Kidney (tissue), 14 donors: Measurements from ENCODE around the gene VAV2. TPM values are rescaled to one million over a fixed set of nuclear protein-coding genes. Genes with fewer than 3 reads are reported as not detected.
A peak's percentile ranks its signal among the peaks of the same experiment; 100 is the strongest.

Experiments
- DNase-seq, 5 donors: peaks; one replicate each; pipeline ENCODE4 v3.0.0-alpha.2; 2013 to 2020
- FAIRE-seq: peaks from 2 replicates; lab custom pipeline; 2012; peaks lifted over from hg19 to GRCh38; lab: Jason Lieb, UNC
- H3K27ac ChIP-seq, 2 donors: one replicate each; pipeline ENCODE4 v1.7.0; 2013; ENCODE audit warnings: low read depth in 2 of 2, low read length in 2 of 2, inconsistent platforms in 1 of 2
- H3K27me3 ChIP-seq: one replicate; pipeline ENCODE4 v1.7.1; 2013; ENCODE audit warnings: low read length, inconsistent platforms; ENCODE audit not compliant: control insufficient read depth, insufficient read depth
- H3K36me3 ChIP-seq, 3 donors: one replicate each; pipeline versions ENCODE4 v1.7.0 to v1.7.1; 2013; ENCODE audit warnings: low read length in 3 of 3, control low read depth in 1 of 3, inconsistent platforms in 1 of 3; ENCODE audit not compliant: insufficient read depth in 3 of 3, control insufficient read depth in 2 of 3
- H3K4me1 ChIP-seq, 3 donors: one replicate each; pipeline versions ENCODE4 v1.7.0 to v1.7.1; 2013; ENCODE audit warnings: low read length in 3 of 3, inconsistent platforms in 1 of 3, low read depth in 1 of 3; ENCODE audit not compliant: control insufficient read depth in 2 of 3, insufficient read depth in 2 of 3
- H3K4me3 ChIP-seq, 3 donors: one replicate each; pipeline versions ENCODE4 v1.7.0 to v1.8.1; 2013; ENCODE audit warnings: low read length in 3 of 3, control low read depth in 1 of 3, inconsistent platforms in 1 of 3
- H3K9ac ChIP-seq, 3 donors: one replicate each; pipeline versions ENCODE4 v1.7.0 to v1.7.1; 2013; ENCODE audit warnings: low read length in 3 of 3, control low read depth in 1 of 3, inconsistent platforms in 1 of 3
- H3K9me3 ChIP-seq, 3 donors: one replicate each; pipeline versions ENCODE4 v1.7.0 to v1.7.1; 2013; ENCODE audit warnings: low read length in 3 of 3, control low read depth in 1 of 3, inconsistent platforms in 1 of 3; ENCODE audit not compliant: control insufficient read depth in 2 of 3, insufficient read depth in 1 of 3
- CTCF ChIP-seq: IDR thresholded peaks from 3 replicates; pipeline ENCODE4 v1.5.1; 2012; ENCODE audit warnings: mild to moderate bottlenecking, moderate library complexity, borderline replicate concordance; ENCODE audit not compliant: insufficient read depth; ENCODE audit errors: extremely low read depth
- intact Hi-C: fragments of 100-400 bp; cut with DNase I; formaldehyde crosslinking; loops from one replicate; pipeline ENCODE4 v1.11.1; 2022
- polyA plus RNA-seq: library from polyadenylated mRNA; stranded (reverse); fragments of 350-450 nt; fragmentation: Illumina TruSeq; extraction: RNeasy Lipid Tissue Mini Kit (QIAGEN cat#74804); gene quantifications from one replicate; pipeline ENCODE4 v1.2.3, GENCODE V29; 2014; ENCODE audit warnings: low read depth, low replicate concordance; ENCODE audit not compliant: insufficient read depth
- total RNA-seq: library from RNA; stranded (reverse); fragmentation: NEBNext Ultra II Directional; extraction: Animal tissue kit (Norgen Biotek cat#: 25700); gene quantifications from one replicate; pipeline ENCODE4 v1.2.1, GENCODE V29; 2021
- donor health status: control.
- donor health status: control.
- donor health status: control.
- donor health status: control.
- donor health status: control.
- donor health status: DM: yes; HTN: yes; CAD: no.
- donor health status: Normal renal cell carcinoma (clear cell type).

The VAV2 gene
- total and polyA plus RNA-seq, 2 donors from 2014 or later = 22.3 to 47.1 TPM

GRCh38 chr9:133734590-133735414, 257.3 kb downstream of the VAV2 start:
- FAIRE-seq (no peak), DNase-seq (peak in 2 of 5 donors; percentile 55 to 69)
- H3K9me3 ChIP-seq = no peaks in the 10 kb centered on the region
- H3K27ac ChIP-seq = no peak overlapping the region
- no peak overlapping the region for H3K9ac ChIP-seq
- H3K4me1 ChIP-seq = peaks cover 0 to 14% (median 0%) of the 10 kb centered on the region in 3 donors
- H3K36me3 ChIP-seq = no peaks in the 10 kb centered on the region
- H3K4me3 ChIP-seq = no peak overlapping the region
- no peaks in the 10 kb centered on the region for H3K27me3 ChIP-seq
- intact Hi-C loops = no loop called here
- TF ChIP-seq CTCF = no peak

- DNase-seq (peak in 1 of 5 donors; percentile 71), FAIRE-seq (no peak)
- Histone ChIP-seq H3K27ac (no peak overlapping the region), H3K27me3 (no peaks in the 10 kb centered on the region), H3K9me3 (no peaks in the 10 kb centered on the region), H3K36me3 (no peaks in the 10 kb centered on the region), H3K4me1 (peaks cover 0 to 14% (median 0%) of the 10 kb centered on the region in 3 donors), H3K9ac (no peak overlapping the region), H3K4me3 (no peak overlapping the region)
- intact Hi-C loops = no loop called here
- no peak for TF ChIP-seq CTCF
Observed at GRCh38 chr9:133733796-133734533, 258.2 kb downstream of the VAV2 start.

DNA sequence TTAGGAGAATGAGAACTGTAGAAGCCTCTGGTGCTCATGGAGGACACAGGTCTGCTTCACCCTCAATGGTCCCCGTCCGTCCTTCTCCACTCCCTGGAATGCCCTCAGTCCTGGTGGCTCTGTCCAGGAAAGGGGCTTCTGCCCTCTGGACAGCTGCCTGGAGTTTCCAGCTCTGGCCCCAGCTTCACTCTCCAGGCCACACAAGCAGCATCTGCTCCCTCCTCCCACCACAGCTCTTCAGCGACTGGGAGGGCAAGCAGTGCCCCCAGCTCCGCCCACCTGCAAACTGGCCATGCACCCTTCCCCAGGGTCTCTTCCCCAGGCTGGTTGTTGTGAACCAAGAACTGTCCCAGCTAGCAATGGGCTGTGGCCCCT, 258.7 kb downstream of the VAV2 start:
- Histone ChIP-seq H3K36me3 (no peaks in the 10 kb centered on the region), H3K9ac (no peak overlapping the region), H3K9me3 (no peaks in the 10 kb centered on the region), H3K4me3 (no peak overlapping the region), H3K27me3 (no peaks in the 10 kb centered on the region), H3K27ac (no peak overlapping the region), H3K4me1 (peaks cover 0 to 12% (median 0%) of the 10 kb centered on the region in 3 donors)
- intact Hi-C loops = no loop called here
- no peak for FAIRE-seq
- no peak for DNase-seq
- no peak for TF ChIP-seq CTCF
